Stimulated activated CD8-positive, alpha-beta memory T cell treated with anti-CD3 and anti-CD28 coated beads, Interleukin-2, amount 100 ng/mL, for 48 hours (primary cell): ENCODE measurements around the gene PIF1.

Source experiments
- DNase-seq, 2 donors: peaks; one replicate each; pipeline ENCODE4 v3.0.0-alpha.2; 2020; ENCODE audit warnings: low read depth in 2 of 2

PIF1 gene, protein sequence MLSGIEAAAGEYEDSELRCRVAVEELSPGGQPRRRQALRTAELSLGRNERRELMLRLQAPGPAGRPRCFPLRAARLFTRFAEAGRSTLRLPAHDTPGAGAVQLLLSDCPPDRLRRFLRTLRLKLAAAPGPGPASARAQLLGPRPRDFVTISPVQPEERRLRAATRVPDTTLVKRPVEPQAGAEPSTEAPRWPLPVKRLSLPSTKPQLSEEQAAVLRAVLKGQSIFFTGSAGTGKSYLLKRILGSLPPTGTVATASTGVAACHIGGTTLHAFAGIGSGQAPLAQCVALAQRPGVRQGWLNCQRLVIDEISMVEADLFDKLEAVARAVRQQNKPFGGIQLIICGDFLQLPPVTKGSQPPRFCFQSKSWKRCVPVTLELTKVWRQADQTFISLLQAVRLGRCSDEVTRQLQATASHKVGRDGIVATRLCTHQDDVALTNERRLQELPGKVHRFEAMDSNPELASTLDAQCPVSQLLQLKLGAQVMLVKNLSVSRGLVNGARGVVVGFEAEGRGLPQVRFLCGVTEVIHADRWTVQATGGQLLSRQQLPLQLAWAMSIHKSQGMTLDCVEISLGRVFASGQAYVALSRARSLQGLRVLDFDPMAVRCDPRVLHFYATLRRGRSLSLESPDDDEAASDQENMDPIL

GRCh38 chr15:64825431-64826294, at the start of gene PIF1:
PIF1 (minus strand) TSS chr15:64825647; CDS start chr15:64824335, 1,312 bp downstream.
- peak; percentile 64 to 81 for DNase-seq

DNA sequence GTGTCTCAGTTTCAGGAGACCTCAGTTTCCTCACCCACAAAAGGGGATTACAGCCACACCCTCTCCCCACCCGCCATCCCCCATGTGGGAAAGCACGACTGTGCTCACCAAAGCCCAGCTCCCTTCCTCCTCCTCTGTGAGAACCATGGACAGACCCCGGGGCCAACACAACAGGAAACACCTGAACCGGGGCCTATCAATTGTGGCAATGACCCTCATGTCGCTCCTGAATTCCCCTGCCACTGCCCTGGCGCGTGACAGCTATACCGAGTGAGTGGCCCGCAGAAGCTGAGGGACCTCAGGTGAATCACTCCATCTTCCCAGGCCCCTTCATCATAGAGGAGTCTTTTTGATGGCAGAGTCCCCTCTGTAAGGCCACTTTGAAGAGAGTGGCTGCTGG, 44.9 kb upstream of the PIF1 start:
- no peak for DNase-seq

DNA sequence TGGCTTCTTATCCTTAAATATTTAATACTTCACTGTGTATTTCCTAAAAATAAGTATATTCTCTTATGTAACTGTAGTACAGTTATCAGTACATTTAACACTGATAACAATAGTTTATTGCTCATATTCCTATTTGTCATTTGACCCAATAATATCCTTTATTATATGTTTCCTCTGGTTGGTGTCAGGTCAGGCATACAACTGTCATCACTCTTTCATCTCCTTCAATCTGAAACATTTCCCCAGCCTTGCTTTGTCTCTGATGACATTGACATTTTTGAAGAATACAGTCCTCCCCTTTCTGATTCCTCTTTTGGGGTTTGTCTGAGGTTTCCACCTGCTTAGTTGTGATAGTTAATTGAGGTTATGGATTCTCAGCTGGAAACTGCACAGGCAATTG, 44.1 kb upstream of the PIF1 start:
- DNase-seq: no peak

DNA sequence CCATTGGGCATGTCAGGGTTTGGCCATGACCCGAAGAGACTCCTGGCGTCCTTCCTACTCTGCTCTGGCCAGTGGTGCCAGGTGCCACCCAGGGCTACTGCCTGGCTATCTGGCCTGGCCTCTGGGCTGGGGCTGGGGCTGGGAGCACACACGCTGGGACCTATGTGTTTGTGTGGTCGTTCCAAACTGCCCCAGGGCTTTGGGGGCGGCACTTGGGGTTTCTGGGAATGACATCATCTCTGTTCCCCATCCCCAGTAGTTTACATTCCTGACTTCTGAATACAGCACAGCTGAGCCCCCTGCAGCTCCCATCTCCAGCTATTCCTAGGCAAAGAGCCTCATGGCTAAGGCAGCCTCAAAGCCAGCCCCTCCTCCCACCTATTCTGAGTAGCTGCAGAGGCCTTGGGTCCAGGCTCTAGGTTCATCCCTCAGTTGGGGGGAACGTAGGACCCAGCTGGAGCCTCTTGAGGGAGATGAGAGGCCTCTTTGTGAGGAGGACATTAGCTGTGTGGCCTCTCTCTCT, 40.6 kb upstream of the PIF1 start:
- DNase-seq: no peak

- DNase-seq: no peak
These were observed 39.9 kb upstream of the PIF1 start for GRCh38 chr15:64865126-64865997.

GRCh38 chr15:64864068-64864467, 38.6 kb upstream of the PIF1 start:
- no peak for DNase-seq

GRCh38 chr15:64862408-64862807, 37.0 kb upstream of the PIF1 start:
- DNase-seq: no peak

DNA sequence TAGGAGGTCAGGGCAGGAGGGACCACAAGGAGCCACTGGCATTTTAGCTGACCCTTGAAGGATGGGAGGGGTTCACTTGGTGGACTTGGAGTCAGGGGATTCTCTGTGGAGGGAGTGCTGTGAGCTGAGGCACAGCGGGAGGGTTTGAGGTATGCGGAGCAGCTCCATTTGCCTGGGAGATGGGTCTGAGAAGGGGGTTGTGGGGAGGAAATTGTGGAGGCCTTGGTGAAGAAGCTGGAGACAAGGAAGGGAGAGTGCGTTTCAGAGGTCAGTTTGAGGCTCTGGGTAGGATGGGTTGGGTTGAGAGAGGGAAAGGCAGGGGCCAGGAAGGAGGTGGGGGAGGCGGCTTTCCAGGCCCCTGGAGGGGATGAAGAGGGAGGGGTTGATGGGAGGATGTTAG, 36.5 kb upstream of the PIF1 start:
- no peak for DNase-seq

GRCh38 chr15:64861331-64861730, 35.9 kb upstream of the PIF1 start:
- DNase-seq: no peak

GRCh38 chr15:64859226-64859625, 33.8 kb upstream of the PIF1 start:
- DNase-seq: no peak

GRCh38 chr15:64858021-64858575, 32.7 kb upstream of the PIF1 start:
- DNase-seq: no peak

DNA sequence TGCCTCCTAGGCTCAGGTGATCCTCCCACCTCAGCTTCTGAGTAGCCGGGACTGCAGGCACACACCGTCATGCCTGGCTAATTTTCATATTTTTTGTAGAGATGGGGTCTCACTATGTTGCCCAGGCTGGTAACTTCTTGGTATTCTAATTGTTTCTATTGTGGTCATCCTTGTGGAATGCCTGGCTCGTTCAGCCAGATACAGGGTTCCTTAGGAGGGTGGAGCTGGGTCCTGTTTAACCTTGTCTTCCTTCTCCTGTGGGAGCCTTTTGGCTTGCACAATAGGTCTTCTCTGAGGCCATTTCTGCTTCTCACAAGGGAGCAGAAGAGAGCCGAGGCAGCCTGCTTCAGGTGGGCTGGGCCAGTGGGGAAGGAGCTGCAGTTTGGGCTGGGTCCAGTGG, 32.0 kb upstream of the PIF1 start:
- no peak for DNase-seq

GRCh38 chr15:64856429-64857145, 31.1 kb upstream of the PIF1 start:
- no peak for DNase-seq

DNA sequence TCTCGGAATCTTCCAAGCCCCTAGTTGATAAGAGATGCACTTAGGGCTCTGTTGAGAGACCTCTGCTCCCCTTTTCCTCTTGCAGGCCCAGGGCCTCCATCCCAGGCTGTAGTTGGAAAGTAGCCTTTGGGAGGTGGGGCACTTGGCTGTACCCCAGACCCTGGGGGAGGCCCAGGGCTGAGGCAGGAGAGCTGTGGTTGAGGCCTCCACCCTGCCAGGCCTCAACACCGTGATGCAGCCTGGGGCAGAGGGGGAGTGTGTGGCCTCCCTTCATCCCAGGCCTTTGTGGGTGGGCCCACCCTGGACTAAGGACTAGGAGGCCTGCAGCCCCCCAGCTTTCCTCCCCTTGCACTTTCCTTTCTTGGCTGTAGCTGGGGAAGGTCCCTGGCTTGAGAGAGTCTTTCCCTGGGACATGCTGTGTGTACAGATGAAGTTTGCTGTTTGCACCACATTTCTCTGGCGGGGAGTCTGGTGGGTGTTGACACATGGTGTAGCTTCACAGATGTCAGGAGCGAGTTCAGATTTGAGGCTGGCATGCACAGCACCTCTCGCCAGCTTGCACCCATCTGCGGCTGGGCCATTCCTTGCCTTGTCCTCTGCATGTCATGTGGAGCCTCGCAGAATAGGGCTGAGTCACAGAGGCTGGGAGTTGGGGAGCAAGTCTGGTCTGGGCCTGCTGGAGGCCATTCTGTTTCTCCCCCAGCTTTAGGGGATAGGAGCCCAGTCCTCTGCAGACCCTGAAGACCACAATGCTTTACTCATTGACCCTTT, 29.9 kb upstream of the PIF1 start:
- DNase-seq: no peak

DNA sequence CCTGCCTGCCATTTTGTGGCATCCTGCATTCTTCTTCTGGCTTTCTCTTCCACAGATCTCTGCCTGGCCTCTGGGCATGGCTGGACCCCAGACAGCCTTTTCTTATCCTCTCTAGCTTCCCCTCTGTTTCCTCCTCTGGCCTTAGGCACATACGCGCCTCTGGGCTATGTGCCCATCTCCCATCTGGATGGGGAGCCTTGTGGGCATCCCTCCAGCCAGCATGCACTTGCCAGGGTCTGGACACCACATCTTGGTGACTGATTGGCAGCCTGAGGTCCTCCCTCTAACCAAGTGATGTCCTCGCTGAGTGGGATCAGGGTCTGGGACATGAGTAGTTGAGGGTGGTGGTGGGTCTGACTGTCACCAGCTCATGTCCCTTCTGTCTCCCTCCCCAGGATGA, 29.1 kb upstream of the PIF1 start:
- no peak for DNase-seq

DNA sequence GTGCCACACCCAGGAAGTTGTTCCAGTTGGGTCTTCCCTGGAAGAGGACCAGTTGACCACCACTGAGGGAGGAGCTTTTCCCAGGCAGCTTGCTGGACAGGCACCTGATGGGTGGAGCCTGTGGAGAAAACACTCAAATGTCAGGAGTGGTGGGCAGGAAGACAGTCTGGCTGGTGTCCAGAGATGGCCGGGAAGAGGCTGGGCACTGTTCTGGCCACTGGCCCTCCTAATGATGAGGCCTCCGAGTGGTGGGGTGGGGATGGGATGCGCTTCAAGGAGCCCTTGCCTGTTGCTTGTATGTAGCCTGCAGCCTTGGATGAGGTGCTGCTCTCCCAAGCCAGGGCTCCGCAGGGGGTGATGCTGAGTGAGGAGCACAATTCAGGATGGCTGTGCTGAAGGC, 28.6 kb upstream of the PIF1 start:
- DNase-seq: no peak

- no peak for DNase-seq
These were observed 26.0 kb upstream of the PIF1 start for GRCh38 chr15:64851503-64851840.

DNA sequence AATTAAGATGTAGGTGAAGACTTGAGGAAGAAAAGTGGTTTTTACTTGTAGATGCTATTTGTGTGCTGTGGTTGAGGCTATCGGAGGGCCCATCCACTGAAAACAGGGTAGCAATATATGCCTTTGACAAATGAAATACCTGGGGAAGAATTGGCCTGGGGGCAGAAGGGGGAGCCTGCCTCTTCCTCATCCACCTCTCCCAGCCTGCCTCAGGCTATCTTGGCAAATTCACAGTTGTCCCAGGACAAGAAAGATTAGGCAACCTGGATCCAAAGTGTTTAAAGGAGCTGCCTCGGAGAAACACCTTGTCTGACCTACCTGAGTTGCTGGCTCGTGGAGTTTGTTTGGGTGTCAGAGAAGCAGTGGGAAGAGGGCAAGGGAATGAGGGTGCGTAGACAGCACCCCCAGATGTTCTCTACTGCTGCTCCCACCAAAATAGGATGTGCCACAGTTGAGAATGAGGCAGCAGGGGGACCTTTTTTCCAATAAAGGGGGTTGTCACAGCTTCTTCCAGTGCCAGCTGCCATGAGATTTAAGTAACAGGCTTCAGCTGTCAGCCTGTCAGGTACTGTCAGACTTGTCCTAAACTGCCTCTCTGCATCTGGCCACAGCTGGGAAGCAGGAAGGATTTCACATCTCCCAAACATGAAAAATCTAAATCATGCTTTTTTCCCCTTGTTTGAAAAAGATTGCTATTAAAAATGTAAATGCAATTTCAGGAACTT, 25.5 kb upstream of the PIF1 start:
- no peak for DNase-seq
